ENCODE results near the gene FAM200C. TPM values are rescaled to one million over a fixed set of nuclear protein-coding genes. Genes with fewer than 3 reads are reported as not detected.

FAM200C gene
- polyA plus RNA-seq, 3 donors, result 0.08 to 0.39 TPM; not detected in 1

DNA sequence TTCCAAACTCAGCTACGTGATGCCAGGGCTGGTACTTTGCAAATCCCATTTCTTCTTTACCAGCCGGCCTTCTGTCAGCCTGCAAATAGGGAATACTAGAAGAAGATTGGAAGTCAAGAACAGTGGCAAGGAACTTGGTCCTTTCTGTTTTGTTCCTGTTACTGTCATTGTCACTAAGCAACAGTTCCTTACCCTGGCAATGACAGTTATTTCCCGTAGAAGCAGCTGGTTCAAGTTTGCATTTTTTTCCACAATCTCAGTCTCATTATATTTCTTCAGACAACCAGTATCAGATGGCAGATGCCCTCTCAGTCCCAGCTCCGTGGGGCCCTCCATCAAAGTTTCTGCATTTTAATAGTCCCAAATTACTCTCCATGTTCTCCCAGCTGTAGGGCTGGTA, 20.3 kb downstream of the FAM200C start:
- DNase-seq, result no peak
- Mint-ChIP-seq H3K9me3 (no peaks in the 10 kb centered on the region), H3K27ac (peak overlapping the region in 1 of 7 donors; percentile 18), H3K36me3 (no peaks in the 10 kb centered on the region), H3K4me1 (peaks cover 4% of the 10 kb centered on the region), H3K4me3 (no peak overlapping the region), H3K27me3 (ENCODE audit: low read depth in 3 of 3) (peaks cover 11 to 29% (median 11%) of the 10 kb centered on the region in 3 donors)
- Histone ChIP-seq H3K9ac (ENCODE audit: insufficient read depth, low read length, poor library complexity, severe bottlenecking) (no peak overlapping the region), H3K4me3 (replicated peaks in 1 of 3; ENCODE audit: low read depth in 2 of 3, low read length in 3 of 3) (no peak overlapping the region), H3K36me3 (replicated peaks in 1 of 2; ENCODE audit: control insufficient read depth in 1 of 2, insufficient read depth in 2 of 2, low read length in 2 of 2) (no peaks in the 10 kb centered on the region), H4K20me1 (ENCODE audit: insufficient read depth, low read length) (no peaks in the 10 kb centered on the region), H3K27me3 (ENCODE audit: control insufficient read depth in 2 of 2, insufficient read depth in 2 of 2, low read length in 2 of 2) (peaks cover 10 to 12% of the 10 kb centered on the region in 2 donors), H3K4me2 (replicated peaks; ENCODE audit: extremely low read depth, low read length, poor library complexity, severe bottlenecking) (no peak overlapping the region), H3K27ac (ENCODE audit: low read depth in 1 of 2, low read length in 2 of 2) (no peak overlapping the region), H3K79me2 (ENCODE audit: insufficient read depth, low read length) (no peaks in the 10 kb centered on the region), H2AFZ (ENCODE audit: insufficient read depth, low read depth, low read length, poor library complexity, severe bottlenecking) (no peak overlapping the region), H3K9me3 (replicated peaks in 1 of 2; ENCODE audit: control insufficient read depth in 1 of 2, insufficient read depth in 1 of 2, low read length in 2 of 2) (no peaks in the 10 kb centered on the region), H3K4me1 (ENCODE audit: control insufficient read depth in 1 of 2, insufficient read depth in 2 of 2, low read length in 2 of 2) (no peaks in the 10 kb centered on the region)
- TF ChIP-seq, protein P1, sequence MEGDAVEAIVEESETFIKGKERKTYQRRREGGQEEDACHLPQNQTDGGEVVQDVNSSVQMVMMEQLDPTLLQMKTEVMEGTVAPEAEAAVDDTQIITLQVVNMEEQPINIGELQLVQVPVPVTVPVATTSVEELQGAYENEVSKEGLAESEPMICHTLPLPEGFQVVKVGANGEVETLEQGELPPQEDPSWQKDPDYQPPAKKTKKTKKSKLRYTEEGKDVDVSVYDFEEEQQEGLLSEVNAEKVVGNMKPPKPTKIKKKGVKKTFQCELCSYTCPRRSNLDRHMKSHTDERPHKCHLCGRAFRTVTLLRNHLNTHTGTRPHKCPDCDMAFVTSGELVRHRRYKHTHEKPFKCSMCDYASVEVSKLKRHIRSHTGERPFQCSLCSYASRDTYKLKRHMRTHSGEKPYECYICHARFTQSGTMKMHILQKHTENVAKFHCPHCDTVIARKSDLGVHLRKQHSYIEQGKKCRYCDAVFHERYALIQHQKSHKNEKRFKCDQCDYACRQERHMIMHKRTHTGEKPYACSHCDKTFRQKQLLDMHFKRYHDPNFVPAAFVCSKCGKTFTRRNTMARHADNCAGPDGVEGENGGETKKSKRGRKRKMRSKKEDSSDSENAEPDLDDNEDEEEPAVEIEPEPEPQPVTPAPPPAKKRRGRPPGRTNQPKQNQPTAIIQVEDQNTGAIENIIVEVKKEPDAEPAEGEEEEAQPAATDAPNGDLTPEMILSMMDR (IDR thresholded peaks at IDR 0.05), result no peak
- intact Hi-C loops (cut with micrococcal nuclease), result no loop called here
- WGBS (ENCODE audit: insufficient coverage), result 29% methylated on average over 2 of the region's 4 CpGs

DNA sequence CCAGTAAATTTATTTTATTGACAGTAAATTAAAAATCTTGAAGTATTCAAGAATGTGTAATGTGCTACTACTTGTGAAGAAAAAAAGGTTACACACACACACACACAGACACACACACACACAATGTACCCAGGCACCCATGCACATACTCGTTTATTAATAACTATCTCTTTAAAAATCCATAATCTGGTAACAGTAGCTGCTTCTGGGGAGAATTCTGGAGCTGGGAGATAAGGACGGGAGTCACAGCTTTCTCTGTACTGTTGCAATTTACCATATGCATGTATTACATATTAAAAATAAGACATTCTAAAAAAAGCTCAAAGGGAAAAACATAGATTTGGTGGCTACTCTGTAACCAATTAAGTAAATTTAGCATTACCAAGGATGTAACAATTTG, 21.5 kb downstream of the FAM200C start:
- Mint-ChIP-seq H3K9me3 (no peaks in the 10 kb centered on the region), H3K27ac (no peak overlapping the region), H3K4me1 (peaks cover 4% of the 10 kb centered on the region), H3K27me3 (ENCODE audit: low read depth in 3 of 3) (peaks cover 12 to 40% (median 15%) of the 10 kb centered on the region in 3 donors), H3K36me3 (no peaks in the 10 kb centered on the region), H3K4me3 (no peak overlapping the region)
- no peaks in the 10 kb centered on the region for H4K20me1 ChIP-seq (ENCODE audit: insufficient read depth, low read length)
- intact Hi-C loops (cut with micrococcal nuclease), result no loop called here
- WGBS (ENCODE audit: insufficient coverage), result no CpG with 5 or more reads among the region's 2 CpGs
- TF ChIP-seq, protein P1 (IDR thresholded peaks at IDR 0.05), result no peak
- no peaks in the 10 kb centered on the region for H3K79me2 ChIP-seq (ENCODE audit: insufficient read depth, low read length)
- no peak overlapping the region for H3K4me2 ChIP-seq (replicated peaks; ENCODE audit: extremely low read depth, low read length, poor library complexity, severe bottlenecking)
- DNase-seq, result no peak
- peaks cover 15 to 16% of the 10 kb centered on the region in 2 donors for H3K27me3 ChIP-seq (ENCODE audit: control insufficient read depth in 2 of 2, insufficient read depth in 2 of 2, low read length in 2 of 2)
- H3K9ac ChIP-seq (ENCODE audit: insufficient read depth, low read length, poor library complexity, severe bottlenecking), result no peak overlapping the region
- no peaks in the 10 kb centered on the region for H3K4me1 ChIP-seq (ENCODE audit: control insufficient read depth in 1 of 2, insufficient read depth in 2 of 2, low read length in 2 of 2)
- no peaks in the 10 kb centered on the region for H3K9me3 ChIP-seq (replicated peaks in 1 of 2; ENCODE audit: control insufficient read depth in 1 of 2, insufficient read depth in 1 of 2, low read length in 2 of 2)
- no peak overlapping the region for H3K4me3 ChIP-seq (replicated peaks in 1 of 3; ENCODE audit: low read depth in 2 of 3, low read length in 3 of 3)
- H3K27ac ChIP-seq (ENCODE audit: low read depth in 1 of 2, low read length in 2 of 2), result no peak overlapping the region
- H2AFZ ChIP-seq (ENCODE audit: insufficient read depth, low read depth, low read length, poor library complexity, severe bottlenecking), result no peak overlapping the region
- H3K36me3 ChIP-seq (replicated peaks in 1 of 2; ENCODE audit: control insufficient read depth in 1 of 2, insufficient read depth in 2 of 2, low read length in 2 of 2), result no peaks in the 10 kb centered on the region

All from CD14-positive monocyte (primary cell).